ENCODE data around the gene IL1RAPL1.

GRCh38 chrX:28613558-28613957 is 26.3 kb downstream of the IL1RAPL1 start:
- TF ChIP-seq CTCF (IDR thresholded peaks at IDR 0.05) (no peak), POLR2A (IDR thresholded peaks at IDR 0.05) (no peak)
